ENCODE data around the gene CAPZB. TPM values are rescaled to one million over a fixed set of nuclear protein-coding genes. Genes with fewer than 3 reads are reported as not detected.

CAPZB gene
- total RNA-seq, 1 donor from 2014 or later: 558 TPM

DNA sequence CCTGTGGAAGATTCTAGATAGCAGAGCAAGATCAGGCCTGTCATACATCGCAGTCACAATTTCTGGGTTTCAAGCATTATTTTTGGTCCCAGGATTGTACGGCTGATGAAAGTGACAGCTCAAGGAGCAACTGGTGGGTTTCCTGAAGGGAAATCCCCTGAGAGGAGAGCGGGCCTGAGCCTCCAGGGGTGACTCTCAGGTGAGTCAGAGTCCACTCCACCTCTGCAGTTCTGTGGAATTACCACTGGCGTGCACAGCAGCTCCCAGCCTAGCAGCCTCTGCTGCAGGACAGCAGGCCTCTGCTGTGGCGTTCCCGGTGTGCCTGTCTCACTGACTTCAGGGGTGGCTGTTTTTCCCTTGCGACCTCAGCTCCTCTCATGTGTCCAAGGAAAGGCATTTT lies 148.8 kb downstream of the CAPZB start:
- intact Hi-C loops (cut with micrococcal nuclease): no loop called here

DNA sequence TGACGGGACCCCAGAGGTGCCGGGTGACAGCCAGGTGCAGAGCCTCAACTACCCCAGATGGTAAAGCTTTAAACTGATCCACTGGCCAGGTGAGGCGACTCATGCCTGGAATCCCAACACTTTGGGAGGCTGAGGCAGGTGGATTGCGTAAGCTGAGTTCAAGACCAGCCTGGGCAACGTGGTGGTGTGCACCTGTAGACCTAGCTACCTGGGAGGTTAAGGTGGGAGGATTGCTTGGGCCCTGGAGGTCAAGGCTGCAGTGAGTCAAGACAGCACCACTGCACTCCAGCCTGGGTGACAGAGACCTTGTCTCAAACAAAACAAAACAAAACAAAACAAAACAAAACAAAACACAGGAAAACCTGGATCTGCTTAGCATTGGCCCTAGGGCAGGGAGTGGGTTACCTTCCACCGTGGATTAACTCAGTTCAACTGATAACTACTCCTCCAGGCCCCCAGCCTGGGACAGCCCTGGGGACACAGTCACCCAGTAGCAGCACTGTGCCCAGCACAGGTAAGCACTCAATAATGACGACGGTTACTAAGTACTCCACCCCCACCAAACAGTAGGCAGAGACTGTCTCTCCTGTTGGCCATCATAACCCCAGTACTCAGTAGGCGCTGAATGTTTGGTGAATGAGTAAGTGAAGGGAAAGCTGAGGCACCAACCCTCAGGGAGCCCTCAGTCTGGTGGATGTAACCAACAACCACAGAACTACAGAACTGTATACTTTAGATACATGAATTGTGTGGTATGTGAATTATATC lies 151.6 kb downstream of the CAPZB start:
- intact Hi-C loops (cut with micrococcal nuclease): no loop called here

DNA sequence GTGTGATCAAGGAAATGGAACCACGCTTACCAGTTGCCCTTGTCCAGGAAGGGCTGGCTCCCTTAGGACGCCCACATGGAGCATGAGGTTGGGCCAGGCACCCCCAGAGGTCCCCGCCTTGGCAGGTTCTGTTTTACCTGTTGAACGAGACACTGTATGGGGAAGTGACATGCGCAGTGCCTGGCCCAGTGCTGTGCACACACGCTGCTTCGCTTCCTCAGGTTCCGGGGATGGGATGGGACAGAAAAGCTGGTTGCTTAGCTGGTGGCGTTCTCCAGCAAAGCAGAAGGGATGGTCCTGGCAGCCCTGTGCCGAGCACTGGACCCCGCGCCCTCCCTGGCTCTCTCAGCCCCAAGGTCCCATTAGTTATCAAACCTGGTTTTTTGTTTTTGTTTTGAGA lies 152.5 kb downstream of the CAPZB start:
- intact Hi-C loops (cut with micrococcal nuclease): no loop called here

DNA sequence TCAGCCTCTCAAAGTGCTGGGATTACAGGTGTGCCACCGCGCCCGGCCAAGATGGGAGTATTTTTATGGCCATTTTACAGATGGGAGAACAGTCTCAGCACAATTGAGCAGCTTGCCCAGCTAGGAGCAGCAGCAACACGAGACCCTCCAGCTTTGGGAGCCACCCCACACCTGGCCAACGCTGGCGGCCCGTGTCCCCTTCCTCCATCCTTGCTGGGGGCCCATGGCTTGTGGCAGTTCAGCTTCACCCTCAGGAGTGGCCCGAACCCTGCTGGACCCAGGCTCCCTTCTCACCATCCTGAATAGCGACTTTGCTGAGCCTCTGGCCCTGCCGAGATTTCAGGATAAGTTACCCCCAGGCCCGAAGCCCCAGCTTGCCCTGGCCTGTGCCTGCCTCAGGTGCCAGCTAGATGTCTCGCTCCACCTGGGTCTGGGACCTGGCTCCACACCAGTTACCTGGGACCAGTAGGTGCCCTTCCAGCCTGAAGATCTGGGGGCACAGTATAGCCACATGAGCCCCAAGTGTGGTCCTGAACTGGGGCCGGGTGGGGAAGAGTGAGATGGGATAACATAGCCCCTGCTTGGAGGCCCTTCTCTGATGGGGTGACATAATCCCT lies 154.0 kb downstream of the CAPZB start:
- intact Hi-C loops (cut with micrococcal nuclease): no loop called here

DNA sequence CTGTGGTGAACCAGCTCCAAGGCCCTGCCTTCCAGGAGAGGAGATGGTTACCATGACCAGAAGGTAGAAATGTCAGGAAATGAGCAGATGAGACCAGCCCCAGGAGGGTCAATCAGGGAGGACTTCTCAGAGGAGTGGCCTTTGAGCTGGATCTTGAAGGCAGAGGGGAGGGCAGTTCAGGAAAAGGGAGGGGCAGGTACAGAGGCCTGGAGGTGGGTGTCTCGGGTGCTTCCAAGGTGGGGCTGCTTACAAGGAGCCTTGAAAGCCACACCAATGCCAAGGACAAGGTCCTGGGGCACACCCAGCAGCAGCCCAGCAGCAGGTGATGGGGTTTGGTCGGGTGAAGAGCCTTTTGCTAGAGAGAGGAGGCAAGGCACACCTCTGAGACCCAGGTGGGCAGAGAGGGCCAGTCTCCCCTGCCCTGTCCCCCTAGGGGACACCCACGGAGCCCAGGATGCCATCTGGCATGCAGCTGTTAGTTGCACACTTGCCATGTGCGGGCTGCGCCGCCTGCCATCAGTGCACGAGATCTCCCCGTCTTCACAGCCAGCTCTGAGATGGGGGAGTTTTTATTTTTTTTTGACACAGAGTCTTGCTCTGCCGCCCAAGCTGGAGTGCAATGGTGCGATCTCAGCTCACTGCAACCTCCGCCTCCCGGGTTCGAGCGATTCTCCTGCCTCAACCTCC lies 154.7 kb downstream of the CAPZB start:
- intact Hi-C loops (cut with micrococcal nuclease): no loop called here

DNA sequence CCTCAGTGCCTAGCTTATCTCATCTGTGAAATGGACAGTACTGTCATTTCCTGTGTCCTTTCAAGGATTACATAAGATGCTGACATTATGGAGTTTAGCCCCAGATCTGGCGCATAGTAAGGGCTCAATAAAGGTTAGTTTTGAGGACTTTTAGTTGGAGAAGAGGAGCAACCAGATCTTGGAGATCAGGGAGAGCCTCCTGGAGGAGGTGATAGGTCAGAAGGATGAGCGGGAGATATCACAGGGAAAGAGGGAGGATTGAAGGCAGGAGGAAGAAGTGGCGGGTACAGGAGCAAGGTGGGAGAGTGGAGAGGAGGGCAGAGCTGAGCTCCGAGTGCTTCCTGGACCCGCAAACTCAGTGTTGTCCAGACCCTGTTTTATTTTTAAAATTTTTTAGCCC lies 155.7 kb downstream of the CAPZB start:
- intact Hi-C loops (cut with micrococcal nuclease): no loop called here

DNA sequence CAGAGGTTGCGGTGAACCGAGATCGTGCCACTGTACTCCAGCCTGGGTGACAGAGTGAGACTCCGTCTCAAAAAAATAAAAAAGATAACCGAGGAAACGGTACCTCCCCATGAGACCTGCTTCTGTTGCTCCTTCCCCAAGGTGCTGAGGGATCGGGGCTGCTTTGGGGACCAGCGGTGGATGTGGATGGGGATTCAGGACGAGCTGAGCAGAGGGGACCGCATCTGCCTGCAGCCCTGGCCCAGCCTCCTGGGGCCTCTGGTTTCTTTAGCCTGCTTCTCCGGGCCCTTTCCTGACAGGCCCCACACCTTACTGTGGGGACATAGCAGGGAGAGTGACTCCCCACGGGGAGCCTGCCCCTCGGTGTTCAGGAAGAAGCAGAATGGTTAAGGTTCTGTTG lies 156.2 kb downstream of the CAPZB start:
- intact Hi-C loops (cut with micrococcal nuclease): no loop called here

DNA sequence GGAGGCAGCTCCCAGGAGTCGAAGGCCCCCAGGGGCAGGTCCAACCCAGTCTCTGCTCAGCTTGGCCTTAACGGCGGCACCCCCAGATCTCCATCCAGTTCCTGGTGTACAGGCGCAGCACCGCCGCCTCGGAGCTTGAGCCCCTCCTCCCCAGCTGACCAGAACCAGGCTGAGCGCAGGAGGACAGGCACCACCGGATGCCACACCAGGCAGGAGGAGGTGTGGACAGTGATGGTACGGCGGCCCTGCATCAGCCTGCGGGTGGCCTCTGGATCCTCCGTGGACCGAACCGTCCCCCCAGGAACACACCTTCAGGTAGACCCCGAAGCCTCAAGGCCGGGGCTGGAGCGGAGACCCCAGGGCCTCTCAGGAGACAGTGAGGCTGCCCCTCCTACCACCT lies 156.9 kb downstream of the CAPZB start:
- intact Hi-C loops (cut with micrococcal nuclease): no loop called here

DNA sequence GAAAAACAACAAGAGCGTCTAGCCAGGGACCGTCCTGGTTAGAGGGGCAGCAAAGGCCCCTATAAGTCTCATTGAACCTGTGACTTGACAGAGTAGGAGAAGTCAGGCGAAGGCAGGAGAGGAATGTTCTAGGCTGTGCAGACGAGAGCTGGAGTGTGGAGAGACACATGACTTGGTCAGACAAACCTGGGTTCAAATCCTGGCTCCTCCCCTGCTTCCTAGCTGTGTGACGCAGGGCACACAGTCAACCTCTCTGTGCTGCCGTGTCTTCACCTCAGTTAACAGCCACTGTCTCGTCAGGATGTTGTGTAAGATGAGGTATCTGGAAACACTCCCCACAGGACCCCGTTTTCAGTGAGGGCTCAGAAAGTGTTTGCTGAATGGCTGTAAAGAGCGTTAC lies 157.6 kb downstream of the CAPZB start:
- intact Hi-C loops (cut with micrococcal nuclease): no loop called here

DNA sequence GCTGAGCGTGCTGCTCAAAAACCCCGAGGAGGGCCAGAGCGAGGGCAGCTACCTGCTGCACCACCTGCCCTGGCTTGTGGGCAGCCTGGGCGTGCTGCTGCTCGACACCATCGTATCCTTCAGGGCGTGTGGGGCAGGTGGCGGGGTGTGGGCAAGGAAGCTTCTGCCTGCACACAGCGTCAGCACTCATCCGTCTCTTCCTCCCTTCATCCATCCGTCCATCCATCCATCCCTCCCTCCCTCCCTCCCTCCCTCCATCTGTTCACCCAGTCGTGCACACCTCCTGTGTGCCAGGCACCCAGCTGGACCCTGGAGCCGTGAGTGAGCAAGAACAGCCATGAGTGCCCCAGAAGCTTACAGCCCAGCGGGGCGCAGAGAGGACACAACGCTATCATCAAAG lies 158.0 kb downstream of the CAPZB start:
- intact Hi-C loops (cut with micrococcal nuclease): no loop called here

DNA sequence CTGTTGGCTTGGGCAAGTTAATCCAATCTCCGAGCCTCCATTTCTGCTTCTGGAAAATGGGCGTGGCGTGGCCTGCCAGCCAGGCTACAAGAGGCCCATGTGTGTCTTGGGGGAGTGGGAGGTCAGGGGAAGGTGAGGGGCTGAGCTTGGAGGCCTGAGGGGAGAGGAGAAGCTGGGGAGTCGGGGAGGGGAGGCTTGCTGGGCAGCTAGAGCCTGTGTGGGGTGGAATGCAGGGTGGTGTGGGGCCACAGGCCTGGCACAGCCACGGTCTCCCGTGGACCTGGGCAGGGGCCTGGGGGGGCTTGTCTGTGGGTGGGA lies 158.6 kb downstream of the CAPZB start:
- intact Hi-C loops (cut with micrococcal nuclease): no loop called here

DNA sequence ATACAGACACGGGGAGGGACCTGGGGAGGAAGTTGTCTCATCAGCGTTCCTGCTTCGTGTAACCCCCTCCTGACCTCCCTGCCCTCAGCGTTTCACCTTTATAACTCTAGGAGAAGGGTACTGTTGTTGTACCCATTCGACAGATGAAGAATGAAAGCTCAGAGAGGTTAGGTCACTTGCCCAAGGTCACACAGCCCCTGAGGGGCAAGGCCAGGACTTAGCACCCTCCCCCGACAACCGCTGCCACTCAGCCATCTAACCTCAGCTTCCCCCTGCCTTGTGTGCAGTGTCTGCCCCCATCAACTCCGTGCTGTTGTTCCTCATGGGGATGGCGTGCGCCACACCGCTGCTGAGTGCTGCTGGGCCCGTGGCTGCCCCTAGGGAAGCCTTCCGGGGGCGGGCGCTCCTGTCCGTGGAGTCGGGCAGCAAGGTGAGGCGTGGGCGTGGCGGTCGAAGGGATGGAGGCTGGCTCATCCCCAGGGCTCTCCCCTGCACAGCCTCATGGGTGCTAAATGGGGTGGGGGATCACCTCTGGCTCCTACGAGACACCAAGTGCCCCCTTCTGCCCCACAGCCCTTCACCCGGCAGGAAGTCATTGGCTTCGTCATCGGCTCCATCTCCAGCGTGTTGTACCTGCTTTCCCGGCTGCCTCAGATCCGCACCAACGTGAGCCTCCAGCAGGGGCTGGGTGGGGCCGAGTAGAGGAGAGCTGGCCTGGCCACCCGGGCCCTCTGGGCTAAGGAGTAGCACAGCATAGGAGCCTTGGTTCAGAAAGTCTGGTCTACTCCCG lies 159.2 kb downstream of the CAPZB start:
- intact Hi-C loops (cut with micrococcal nuclease): no loop called here

DNA sequence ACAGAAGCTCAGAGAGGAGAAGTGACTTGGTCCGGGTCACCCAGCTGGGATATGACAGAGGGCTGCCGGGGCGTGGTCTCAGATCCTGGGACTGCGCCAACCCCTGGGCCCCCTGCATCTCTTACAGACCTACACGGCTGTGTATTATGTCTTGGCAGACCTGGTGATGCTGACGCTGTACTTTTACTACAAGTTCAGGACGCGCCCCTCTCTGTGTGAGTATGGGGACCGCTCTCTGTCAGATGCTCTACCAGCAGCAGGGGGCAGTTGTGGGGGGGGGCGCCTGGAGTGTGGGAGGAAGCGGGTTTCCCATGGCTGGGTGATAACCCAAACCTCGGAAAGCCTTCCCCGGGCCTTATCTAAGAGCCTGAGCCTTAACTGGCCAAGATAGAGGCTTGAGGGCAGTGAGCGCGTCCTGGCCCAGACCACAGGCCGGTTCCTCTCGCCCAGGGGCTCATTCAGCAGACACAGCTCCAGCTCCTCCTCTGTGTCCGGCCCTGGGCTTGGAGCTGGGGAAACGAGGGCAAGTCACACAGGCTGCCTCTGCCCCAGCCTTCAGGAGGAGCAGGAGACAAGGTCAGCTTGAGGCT lies 159.9 kb downstream of the CAPZB start:
- intact Hi-C loops (cut with micrococcal nuclease): no loop called here

DNA sequence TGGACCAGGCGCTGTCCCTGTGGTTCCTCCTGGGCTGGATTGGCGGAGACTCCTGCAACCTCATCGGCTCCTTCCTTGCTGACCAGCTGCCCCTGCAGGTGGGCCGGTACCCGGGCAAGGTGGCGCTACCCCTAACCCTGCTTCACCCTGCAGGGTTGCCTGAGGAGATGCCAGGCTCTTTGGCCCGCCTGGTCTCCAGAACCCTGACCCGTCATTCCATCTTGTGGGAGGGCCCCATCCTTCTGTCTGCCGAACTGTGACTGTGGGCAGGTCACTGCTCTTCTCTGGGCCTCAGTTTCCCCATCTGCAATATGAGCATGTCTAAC lies 160.7 kb downstream of the CAPZB start:
- intact Hi-C loops (cut with micrococcal nuclease): no loop called here

DNA sequence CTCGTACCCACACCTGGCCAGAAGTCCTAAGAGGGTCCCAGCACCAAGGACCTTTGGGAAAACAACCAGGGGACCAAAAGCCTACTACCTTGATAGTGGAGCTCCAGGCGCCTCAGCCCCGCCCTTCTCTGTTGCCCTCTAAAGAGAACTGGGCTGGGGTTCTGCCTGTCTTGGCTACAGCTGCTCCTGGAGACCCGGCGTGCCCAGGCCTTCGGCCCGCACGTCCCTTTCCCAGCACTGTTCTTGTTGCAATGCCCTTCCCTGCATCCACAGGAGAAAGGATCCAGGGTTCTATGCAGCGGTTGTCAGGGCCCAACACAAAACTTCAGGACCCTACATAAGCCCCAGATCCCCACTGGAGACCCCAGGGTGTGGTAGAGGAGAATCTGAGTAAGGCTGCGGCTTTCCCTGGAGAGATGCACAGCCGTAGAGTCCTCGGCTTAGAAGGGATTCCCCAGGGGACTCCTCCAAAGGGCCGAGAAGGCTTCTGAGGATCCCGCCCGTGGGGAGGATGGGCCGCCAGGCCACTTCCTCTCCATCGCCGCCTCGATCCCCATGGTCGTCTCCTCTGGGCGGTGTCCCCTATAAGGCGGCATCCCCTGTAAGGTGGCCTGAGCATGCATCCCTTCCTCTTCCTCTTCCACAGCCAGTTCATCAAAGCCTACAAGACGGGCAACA lies 161.2 kb downstream of the CAPZB start:
- intact Hi-C loops (cut with micrococcal nuclease): no loop called here

DNA sequence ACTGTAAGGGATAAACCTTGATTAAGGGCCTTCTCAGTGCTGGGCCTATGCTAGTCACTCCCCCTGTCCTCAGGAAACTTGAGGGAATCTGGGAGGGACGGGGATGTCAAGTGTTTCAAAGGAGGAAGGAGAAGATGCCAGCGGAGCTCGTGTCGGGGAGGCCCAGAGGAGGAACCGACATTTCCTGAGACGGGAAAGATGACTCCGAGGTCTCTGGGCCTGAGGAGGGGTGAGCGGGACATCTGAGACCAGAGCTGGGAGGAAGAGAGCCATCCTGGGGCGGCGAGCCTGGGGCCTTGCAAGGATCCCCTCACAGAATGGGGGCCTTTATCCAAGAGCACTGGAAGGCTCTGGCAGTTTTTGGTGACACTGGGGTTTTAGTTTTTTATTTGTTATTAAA lies 162.9 kb downstream of the CAPZB start:
- intact Hi-C loops (cut with micrococcal nuclease): no loop called here

DNA sequence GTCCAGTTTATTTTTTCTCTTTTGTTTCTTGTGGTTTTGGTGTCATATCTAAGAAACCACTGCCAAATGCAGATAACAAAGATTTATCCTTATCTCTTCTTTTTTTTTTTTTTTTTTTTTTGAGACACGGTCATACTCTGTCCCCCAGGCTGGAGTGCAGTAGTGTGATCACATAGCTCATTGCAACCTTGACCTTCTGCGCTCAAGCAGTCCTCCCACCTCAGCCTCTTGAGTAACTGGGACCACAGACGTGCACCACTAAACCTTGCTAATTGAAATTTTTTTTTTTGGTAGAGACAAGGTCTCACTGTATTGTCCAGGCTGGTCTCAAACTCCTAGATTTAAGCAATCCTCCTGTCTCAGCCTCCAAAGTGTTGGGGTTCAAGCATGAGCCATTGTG lies 164.3 kb downstream of the CAPZB start:
- intact Hi-C loops (cut with micrococcal nuclease): no loop called here

DNA sequence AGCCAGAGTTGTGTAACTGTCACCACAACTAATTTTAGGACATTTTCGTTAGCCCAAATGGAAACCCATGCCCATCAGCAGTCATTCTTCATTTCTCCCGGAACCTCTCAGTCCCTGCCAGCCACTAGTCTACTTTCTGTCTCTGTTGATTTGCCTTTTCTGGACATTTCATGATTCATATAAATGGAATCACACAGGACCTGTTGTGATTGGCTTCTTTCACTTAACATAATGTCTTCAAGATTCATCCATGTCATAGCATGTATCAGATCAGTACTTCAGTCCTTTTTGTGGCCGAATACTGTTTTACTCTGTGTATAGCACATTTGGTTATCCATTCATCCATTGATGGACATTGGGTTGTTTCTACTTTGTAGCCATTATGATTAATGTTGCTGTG lies 166.1 kb downstream of the CAPZB start:
- intact Hi-C loops (cut with micrococcal nuclease): loop anchor here (10.0 kb wide), 1 partner anchor 336 kb away; no protein-coding TSS in a partner anchor

DNA sequence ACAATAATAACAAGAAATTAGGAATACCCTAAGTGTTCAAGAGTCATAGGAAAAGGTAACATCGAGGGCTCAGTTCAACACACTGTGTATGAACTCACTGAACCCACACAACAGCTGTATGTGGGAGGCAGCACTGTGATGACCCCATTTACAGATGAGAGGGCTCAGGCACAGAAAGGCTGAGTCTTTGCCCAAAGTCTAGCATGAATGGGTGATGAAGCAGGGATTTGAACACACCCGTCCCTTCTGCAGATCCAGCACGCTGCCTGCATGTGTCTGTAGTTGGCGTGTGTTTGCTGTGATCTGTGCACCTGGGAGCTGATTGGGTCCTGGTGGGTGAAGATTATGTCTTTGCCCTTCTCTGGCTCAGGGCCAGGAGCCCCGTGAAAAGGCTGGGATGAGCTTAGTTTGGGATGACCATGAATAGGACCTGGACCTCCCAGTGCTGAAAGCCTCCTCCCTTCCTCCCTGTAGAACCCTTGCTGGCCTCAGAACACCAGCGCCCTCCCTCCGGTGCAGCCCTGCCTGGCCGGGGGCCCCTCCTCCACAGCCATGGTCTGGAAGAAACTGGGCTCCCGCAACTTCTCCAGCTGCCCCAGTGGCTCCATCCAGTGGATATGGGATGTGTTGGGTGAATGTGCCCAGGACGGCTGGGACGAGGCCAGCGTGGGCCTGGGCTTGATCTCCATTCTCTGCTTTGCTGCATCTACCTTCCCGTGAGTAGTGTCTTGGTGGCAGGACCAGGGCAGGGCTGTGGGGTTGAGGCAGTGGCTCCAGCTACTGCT lies 168.0 kb downstream of the CAPZB start:
- intact Hi-C loops (cut with micrococcal nuclease): loop anchor here (10.0 kb wide), 1 partner anchor 337 kb away; no protein-coding TSS in a partner anchor

Data from T-helper 1 cell treated with Interleukin-12 subunit alpha and Interleukin-12 subunit beta and Interleukin-4 antibody, amounts not matched to agents 30 ng/mL and 1 ng/mL, for 36 hours (primary cell).